HepG2 (cell line): ENCODE data around the gene AGAP1. TPM values are rescaled to one million over a fixed set of nuclear protein-coding genes. Genes with fewer than 3 reads are reported as not detected.

Experiments used
- ATAC-seq: fragments of 200-7000 bp; cut with Tn5 transposase; 3 replicates; pipeline ENCODE4 v1.9.1; 2020; ENCODE audit warnings: mild to moderate bottlenecking, moderate library complexity
- BruUV-seq: library from RNA; stranded (reverse); fragments of 400-500 nt; replicated peaks from 2 replicates; lab custom pipeline; 2021; lab: Mats Ljungman, UMichigan
- CTCF ChIA-PET: fragments of 300-600 bp; formaldehyde crosslinking; extraction: SDS; loops from one replicate; lab custom pipeline; 2021; ENCODE audit warnings: low total read pairs, inconsistent platforms, low intra/inter-chr PET ratio; lab: Yijun Ruan, JAX
- POLR2A ChIA-PET: fragments of 350-600 bp; sonication (Branson Sonifier 250); formaldehyde crosslinking; loops from one replicate; lab custom pipeline; 2020; ENCODE audit warnings: antibody characterized with exemption, inconsistent platforms; lab: Yijun Ruan, JAX
- DNase-seq: peaks from one replicate; pipeline ENCODE4 v3.0.0-alpha.2; 2015; ENCODE audit warnings: low spot score
- FAIRE-seq: peaks from 3 replicates; lab custom pipeline; 2011; peaks lifted over from hg19 to GRCh38; lab: Jason Lieb, UNC
- H2AFZ ChIP-seq: one replicate; pipeline ENCODE4 v1.6.1; 2011; ENCODE audit warnings: low read length, inconsistent platforms
- H3K27ac ChIP-seq: fragments of 300-600 bp; 3 replicates; pipeline ENCODE4 v1.8.0; 2011; ENCODE audit warnings: mixed run types, mild to moderate bottlenecking, mixed read lengths, low read length, inconsistent platforms; ENCODE audit not compliant: insufficient read depth; ENCODE audit errors: extremely low read length
- H3K27me3 ChIP-seq, 2 experiments: fragments of 200-600 bp in 1 of 2; 2 replicates in 1 of 2; 3 replicates in 1 of 2; pipeline versions ENCODE4 v1.6.0 to v1.8.0; 2011; ENCODE audit warnings: low read length in 2 of 2, mild to moderate bottlenecking in 2 of 2, moderate library complexity in 2 of 2, inconsistent platforms in 1 of 2; ENCODE audit not compliant: insufficient read depth in 2 of 2, control insufficient read depth in 1 of 2
- H3K36me3 ChIP-seq, 2 experiments: fragments of 200-600 bp in 1 of 2; replicated peaks in 1 of 2; 2 replicates in 1 of 2; 3 replicates in 1 of 2; pipeline versions ENCODE4 v1.5.1 to v1.8.0; 2011; ENCODE audit warnings: low read length in 2 of 2, inconsistent platforms in 1 of 2; ENCODE audit not compliant: insufficient read depth in 2 of 2, control insufficient read depth in 1 of 2
- H3K4me1 ChIP-seq: 2 replicates; pipeline ENCODE4 v1.5.1; 2012; ENCODE audit warnings: low read length, inconsistent platforms; ENCODE audit not compliant: insufficient read depth
- H3K4me2 ChIP-seq: 2 replicates; pipeline ENCODE4 v1.6.0; 2011; ENCODE audit warnings: low read depth, low read length, inconsistent platforms
- H3K4me3 ChIP-seq, 3 experiments: fragments of 200-600 bp in 1 of 3; sonication (generic), shearing (Covaris generic) in 1 of 3; replicated peaks in 1 of 3; 2 replicates each; pipeline ENCODE4 v1.5.1; 2011 to 2016; ENCODE audit warnings: low read length in 3 of 3, inconsistent platforms in 2 of 3, low read depth in 2 of 3, mild to moderate bottlenecking in 2 of 3, control low read depth in 1 of 3, mixed read lengths in 1 of 3; ENCODE audit not compliant: insufficient read depth in 1 of 3
- H3K79me2 ChIP-seq: one replicate; pipeline ENCODE4 v1.6.1; 2011; ENCODE audit warnings: low read length, inconsistent platforms; ENCODE audit not compliant: insufficient read depth
- H3K9ac ChIP-seq: 2 replicates; pipeline ENCODE4 v1.6.0; 2011; ENCODE audit warnings: mild to moderate bottlenecking, low read depth, low read length, inconsistent platforms; ENCODE audit not compliant: insufficient read depth
- H3K9me3 ChIP-seq: 2 replicates; pipeline ENCODE4 v1.5.1; 2012; ENCODE audit warnings: mild to moderate bottlenecking, low read length
- H4K20me1 ChIP-seq: 2 replicates; pipeline ENCODE4 v1.6.0; 2011; ENCODE audit warnings: inconsistent platforms, mild to moderate bottlenecking, low read length, moderate library complexity; ENCODE audit not compliant: insufficient read depth
- ARID2 ChIP-seq: sonication (generic); formaldehyde crosslinking; IDR thresholded peaks from 2 replicates; pipeline ENCODE4 v1.8.1; 2022; ENCODE audit warnings: mild to moderate bottlenecking, missing genetic modification reagents, borderline replicate concordance
- KLF11 ChIP-seq: IDR thresholded peaks from 2 replicates; pipeline ENCODE4 v1.6.1; 2016; ENCODE audit warnings: missing compliant biosample characterization
- MLLT10 ChIP-seq: sonication (generic); formaldehyde crosslinking; IDR thresholded peaks from 2 replicates; pipeline ENCODE4 v1.4.0; 2020; ENCODE audit warnings: missing genetic modification reagents
- SP2 ChIP-seq: sonication (generic); formaldehyde crosslinking; IDR thresholded peaks from 2 replicates; pipeline ENCODE4 v1.5.1; 2020; ENCODE audit warnings: mild to moderate bottlenecking, missing genetic modification reagents
- ZEB1 ChIP-seq: IDR thresholded peaks from 2 replicates; pipeline ENCODE4 v1.6.1; 2012; ENCODE audit warnings: mild to moderate bottlenecking, low read depth, inconsistent platforms; ENCODE audit not compliant: insufficient replicate concordance
- ZNF251 ChIP-seq: sonication (generic); formaldehyde crosslinking; IDR thresholded peaks from 2 replicates; pipeline ENCODE4 v1.9.0; 2021; ENCODE audit warnings: mild to moderate bottlenecking, missing genetic modification reagents
- ZNF598 ChIP-seq: sonication (generic); formaldehyde crosslinking; IDR thresholded peaks from 2 replicates; pipeline ENCODE4 v1.5.1; 2020; ENCODE audit warnings: mild to moderate bottlenecking, missing genetic modification reagents, borderline replicate concordance
- whole genome bisulfite sequencing: methylation state at CpG from one replicate; pipeline ENCODE4 v1.1.6; 2017; ENCODE audit warnings: low lambda C conversion rate; 5-methylcytosine and 5-hydroxymethylcytosine counted together
- in situ Hi-C: cut with HindIII; loops from 2 replicates; pipeline ENCODE4 v1.10.0; 2017; ENCODE audit warnings: low pct_unique_long_range_greater_than_20kb; ENCODE audit not compliant: extremely low pct_ligation_motif_present
- intact Hi-C: fragments of 100-400 bp; cut with micrococcal nuclease; formaldehyde crosslinking; loops from one replicate; pipeline ENCODE4 v1.10.0; 2022; ENCODE audit not compliant: unreplicated experiment
- polyA plus RNA-seq, 8 experiments: library from polyadenylated mRNA; depleted of rRNA in 3 of 8; stranded (reverse) in 7 of 8; unstranded in 1 of 8; fragments of >200 nt; fragmentation: Illumina TruSeq in 4 of 8; extraction: Trizol in 4 of 8; gene quantifications; 2 replicates each; pipeline versions ENCODE4 v1.2.1 to v1.2.3, GENCODE V29; 2011 to 2016; ENCODE audit warnings: low read depth in 4 of 8, missing spikeins in 1 of 8, mixed read lengths in 1 of 8; ENCODE audit not compliant: insufficient read depth in 1 of 8
- total RNA-seq, 5 experiments: library from RNA; depleted of rRNA; stranded (reverse); fragments of >200 nt; fragmentation: Illumina TruSeq; extraction: Trizol; gene quantifications; 2 replicates each; pipeline ENCODE4 v1.2.3, GENCODE V29; 2016; ENCODE audit warnings: low read depth in 1 of 5
- TF ChIP-seq, protein P1 (sequence below): sonication (generic); formaldehyde crosslinking; IDR thresholded peaks from 2 replicates; pipeline ENCODE4 v1.4.0; 2020; ENCODE audit warnings: low read depth, missing genetic modification reagents
- TF ChIP-seq, protein P2 (sequence below): sonication (generic); formaldehyde crosslinking; IDR thresholded peaks from 2 replicates; pipeline ENCODE4 v1.8.1; 2023; ENCODE audit warnings: missing genetic modification reagents, inconsistent platforms, borderline replicate concordance
- TF ChIP-seq, protein P3 (sequence below): IDR thresholded peaks from 2 replicates; pipeline ENCODE4 v1.6.1; 2016; ENCODE audit warnings: missing compliant biosample characterization, missing genetic modification reagents, borderline replicate concordance
- TF ChIP-seq, protein P4 (sequence below): sonication (generic); formaldehyde crosslinking; IDR thresholded peaks from 2 replicates; pipeline ENCODE4 v1.9.0; 2021; ENCODE audit warnings: missing genetic modification reagents, borderline replicate concordance
- TF ChIP-seq, protein P5 (sequence below): sonication (generic); formaldehyde crosslinking; IDR thresholded peaks from 2 replicates; pipeline ENCODE4 v1.5.1; 2020; ENCODE audit warnings: missing genetic modification reagents, mild to moderate bottlenecking, borderline replicate concordance

The AGAP1 gene
- total and polyA plus RNA-seq, 2 of the 13 experiments (the other 11 are each of a cell fraction or from before 2014, with no cell fraction given) = 21.2 to 32.7 TPM

DNA sequence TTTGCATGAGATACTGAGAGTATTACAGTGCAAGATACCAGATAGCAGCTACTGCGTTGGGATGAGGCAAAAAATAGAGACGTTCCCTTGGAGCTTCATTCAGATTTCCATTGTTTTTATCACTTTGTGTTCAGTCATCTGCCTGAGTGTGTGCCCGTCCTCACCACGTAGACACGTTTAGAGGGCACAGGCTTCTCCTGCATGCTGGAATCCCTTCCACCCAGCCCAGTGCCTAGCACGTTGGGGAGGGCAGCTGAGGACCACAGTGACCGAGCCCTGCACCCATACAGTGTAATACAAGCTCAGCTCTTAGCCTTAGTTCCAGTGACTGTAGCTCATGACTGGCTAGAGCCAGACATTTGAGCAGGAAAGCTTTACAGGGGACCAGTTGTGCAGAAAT lies 539.6 kb downstream of the AGAP1 start:
- Histone ChIP-seq H3K9ac (no peak overlapping the region), H2AFZ (no peak overlapping the region), H3K4me1 (no peaks in the 10 kb centered on the region), H4K20me1 (no peaks in the 10 kb centered on the region), H3K4me3 (no peak overlapping the region), H3K27ac (no peak overlapping the region), H3K27me3 (no peaks in the 10 kb centered on the region), H3K79me2 (no peaks in the 10 kb centered on the region), H3K9me3 (no peaks in the 10 kb centered on the region), H3K4me2 (no peak overlapping the region), H3K36me3 (peaks cover 6 to 13% of the 10 kb centered on the region in 2 experiments; a peak in 4 of 5 replicates)
- intact Hi-C loops = no loop called here
- BruUV-seq = no TSS peak
- CTCF ChIA-PET = no interaction called here
- in situ Hi-C loops = no loop called here
- ATAC-seq (no peak), DNase-seq (no peak), FAIRE-seq (no peak)
- TF ChIP-seq, protein P1, sequence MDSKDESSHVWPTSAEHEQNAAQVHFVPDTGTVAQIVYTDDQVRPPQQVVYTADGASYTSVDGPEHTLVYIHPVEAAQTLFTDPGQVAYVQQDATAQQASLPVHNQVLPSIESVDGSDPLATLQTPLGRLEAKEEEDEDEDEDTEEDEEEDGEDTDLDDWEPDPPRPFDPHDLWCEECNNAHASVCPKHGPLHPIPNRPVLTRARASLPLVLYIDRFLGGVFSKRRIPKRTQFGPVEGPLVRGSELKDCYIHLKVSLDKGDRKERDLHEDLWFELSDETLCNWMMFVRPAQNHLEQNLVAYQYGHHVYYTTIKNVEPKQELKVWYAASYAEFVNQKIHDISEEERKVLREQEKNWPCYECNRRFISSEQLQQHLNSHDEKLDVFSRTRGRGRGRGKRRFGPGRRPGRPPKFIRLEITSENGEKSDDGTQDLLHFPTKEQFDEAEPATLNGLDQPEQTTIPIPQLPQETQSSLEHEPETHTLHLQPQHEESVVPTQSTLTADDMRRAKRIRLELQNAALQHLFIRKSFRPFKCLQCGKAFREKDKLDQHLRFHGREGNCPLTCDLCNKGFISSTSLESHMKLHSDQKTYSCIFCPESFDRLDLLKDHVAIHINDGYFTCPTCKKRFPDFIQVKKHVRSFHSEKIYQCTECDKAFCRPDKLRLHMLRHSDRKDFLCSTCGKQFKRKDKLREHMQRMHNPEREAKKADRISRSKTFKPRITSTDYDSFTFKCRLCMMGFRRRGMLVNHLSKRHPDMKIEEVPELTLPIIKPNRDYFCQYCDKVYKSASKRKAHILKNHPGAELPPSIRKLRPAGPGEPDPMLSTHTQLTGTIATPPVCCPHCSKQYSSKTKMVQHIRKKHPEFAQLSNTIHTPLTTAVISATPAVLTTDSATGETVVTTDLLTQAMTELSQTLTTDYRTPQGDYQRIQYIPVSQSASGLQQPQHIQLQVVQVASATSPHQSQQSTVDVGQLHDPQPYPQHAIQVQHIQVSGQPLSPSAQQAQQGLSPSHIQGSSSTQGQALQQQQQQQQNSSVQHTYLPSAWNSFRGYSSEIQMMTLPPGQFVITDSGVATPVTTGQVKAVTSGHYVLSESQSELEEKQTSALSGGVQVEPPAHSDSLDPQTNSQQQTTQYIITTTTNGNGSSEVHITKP (CRISPR knock-in tag) = no peak
- no peak for TF ChIP-seq ZEB1
- TF ChIP-seq ARID2 (CRISPR knock-in tag) = no peak
- no peak for TF ChIP-seq MLLT10 (CRISPR knock-in tag)
- TF ChIP-seq KLF11 (CRISPR knock-in tag) = no peak
- TF ChIP-seq, protein P2, sequence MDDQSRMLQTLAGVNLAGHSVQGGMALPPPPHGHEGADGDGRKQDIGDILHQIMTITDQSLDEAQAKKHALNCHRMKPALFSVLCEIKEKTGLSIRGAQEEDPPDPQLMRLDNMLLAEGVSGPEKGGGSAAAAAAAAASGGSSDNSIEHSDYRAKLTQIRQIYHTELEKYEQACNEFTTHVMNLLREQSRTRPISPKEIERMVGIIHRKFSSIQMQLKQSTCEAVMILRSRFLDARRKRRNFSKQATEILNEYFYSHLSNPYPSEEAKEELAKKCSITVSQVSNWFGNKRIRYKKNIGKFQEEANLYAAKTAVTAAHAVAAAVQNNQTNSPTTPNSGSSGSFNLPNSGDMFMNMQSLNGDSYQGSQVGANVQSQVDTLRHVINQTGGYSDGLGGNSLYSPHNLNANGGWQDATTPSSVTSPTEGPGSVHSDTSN (CRISPR knock-in tag) = no peak
- TF ChIP-seq ZNF598 (CRISPR knock-in tag) = no peak
- TF ChIP-seq, protein P3, sequence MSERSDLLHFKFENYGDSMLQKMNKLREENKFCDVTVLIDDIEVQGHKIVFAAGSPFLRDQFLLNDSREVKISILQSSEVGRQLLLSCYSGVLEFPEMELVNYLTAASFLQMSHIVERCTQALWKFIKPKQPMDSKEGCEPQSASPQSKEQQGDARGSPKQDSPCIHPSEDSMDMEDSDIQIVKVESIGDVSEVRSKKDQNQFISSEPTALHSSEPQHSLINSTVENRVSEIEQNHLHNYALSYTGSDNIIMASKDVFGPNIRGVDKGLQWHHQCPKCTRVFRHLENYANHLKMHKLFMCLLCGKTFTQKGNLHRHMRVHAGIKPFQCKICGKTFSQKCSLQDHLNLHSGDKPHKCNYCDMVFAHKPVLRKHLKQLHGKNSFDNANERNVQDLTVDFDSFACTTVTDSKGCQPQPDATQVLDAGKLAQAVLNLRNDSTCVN (CRISPR knock-in tag) = no peak
- TF ChIP-seq, protein P4, sequence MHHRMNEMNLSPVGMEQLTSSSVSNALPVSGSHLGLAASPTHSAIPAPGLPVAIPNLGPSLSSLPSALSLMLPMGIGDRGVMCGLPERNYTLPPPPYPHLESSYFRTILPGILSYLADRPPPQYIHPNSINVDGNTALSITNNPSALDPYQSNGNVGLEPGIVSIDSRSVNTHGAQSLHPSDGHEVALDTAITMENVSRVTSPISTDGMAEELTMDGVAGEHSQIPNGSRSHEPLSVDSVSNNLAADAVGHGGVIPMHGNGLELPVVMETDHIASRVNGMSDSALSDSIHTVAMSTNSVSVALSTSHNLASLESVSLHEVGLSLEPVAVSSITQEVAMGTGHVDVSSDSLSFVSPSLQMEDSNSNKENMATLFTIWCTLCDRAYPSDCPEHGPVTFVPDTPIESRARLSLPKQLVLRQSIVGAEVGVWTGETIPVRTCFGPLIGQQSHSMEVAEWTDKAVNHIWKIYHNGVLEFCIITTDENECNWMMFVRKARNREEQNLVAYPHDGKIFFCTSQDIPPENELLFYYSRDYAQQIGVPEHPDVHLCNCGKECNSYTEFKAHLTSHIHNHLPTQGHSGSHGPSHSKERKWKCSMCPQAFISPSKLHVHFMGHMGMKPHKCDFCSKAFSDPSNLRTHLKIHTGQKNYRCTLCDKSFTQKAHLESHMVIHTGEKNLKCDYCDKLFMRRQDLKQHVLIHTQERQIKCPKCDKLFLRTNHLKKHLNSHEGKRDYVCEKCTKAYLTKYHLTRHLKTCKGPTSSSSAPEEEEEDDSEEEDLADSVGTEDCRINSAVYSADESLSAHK (CRISPR knock-in tag) = no peak
- TF ChIP-seq, protein P5, sequence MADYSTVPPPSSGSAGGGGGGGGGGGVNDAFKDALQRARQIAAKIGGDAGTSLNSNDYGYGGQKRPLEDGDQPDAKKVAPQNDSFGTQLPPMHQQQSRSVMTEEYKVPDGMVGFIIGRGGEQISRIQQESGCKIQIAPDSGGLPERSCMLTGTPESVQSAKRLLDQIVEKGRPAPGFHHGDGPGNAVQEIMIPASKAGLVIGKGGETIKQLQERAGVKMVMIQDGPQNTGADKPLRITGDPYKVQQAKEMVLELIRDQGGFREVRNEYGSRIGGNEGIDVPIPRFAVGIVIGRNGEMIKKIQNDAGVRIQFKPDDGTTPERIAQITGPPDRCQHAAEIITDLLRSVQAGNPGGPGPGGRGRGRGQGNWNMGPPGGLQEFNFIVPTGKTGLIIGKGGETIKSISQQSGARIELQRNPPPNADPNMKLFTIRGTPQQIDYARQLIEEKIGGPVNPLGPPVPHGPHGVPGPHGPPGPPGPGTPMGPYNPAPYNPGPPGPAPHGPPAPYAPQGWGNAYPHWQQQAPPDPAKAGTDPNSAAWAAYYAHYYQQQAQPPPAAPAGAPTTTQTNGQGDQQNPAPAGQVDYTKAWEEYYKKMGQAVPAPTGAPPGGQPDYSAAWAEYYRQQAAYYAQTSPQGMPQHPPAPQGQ (CRISPR knock-in tag) = no peak
- TF ChIP-seq SP2 (CRISPR knock-in tag) = no peak
- no peak for TF ChIP-seq ZNF251
- whole genome bisulfite sequencing = 97% methylated on average over 7 of the region's 7 CpGs
- POLR2A ChIA-PET = no interaction called here
